COLO668 (cell line): ENCODE data around the gene PCBD2.
"Not testable (repeated sequence)": the region's sequence is repeated elsewhere in the genome, so short reads cannot be mapped to it uniquely, and the experiment has no call there.

Source experiments
- DNase-seq: peaks from one replicate; lab custom pipeline; 2025; ENCODE audit not compliant: unreplicated experiment; lab: John Stamatoyannopoulos, UW

Gene PCBD2

DNA sequence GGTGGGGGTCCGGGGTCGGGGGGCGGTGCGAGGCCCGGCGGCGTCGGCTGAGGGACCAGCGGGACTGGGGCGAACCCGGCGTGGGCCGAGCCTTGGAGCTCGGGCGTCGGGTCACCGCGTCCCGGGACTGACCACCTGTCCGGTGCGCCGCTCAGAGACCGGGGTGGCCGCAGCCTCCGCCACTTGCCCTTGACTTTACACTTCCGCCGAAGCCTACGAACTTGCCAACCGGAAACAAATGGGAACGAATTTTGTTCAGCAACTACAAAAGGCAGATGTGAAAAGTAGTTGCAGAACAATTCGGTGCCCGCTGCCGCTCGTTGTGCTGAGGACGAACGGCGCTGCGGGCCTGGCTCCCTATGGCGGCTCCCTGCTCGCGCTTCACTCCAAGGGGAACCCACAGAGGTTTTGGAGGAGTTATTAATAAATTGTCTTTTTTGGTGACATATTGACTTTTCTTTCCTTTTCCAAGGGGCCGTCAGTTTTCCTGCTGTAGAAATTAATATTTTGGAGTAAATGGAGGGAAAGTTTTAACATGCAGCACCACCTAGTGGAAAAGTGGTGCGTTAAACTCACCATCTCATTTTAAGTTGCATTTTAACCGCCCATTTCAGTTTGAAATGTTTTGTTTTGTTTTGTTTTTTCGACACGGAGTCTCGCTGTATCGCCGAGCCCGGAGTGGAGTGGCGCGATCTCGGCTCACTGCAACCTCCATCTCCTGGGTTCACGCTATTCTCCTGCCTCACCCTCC lies 490 bp downstream of the PCBD2 start:
- DNase-seq = peak; percentile 65

DNA sequence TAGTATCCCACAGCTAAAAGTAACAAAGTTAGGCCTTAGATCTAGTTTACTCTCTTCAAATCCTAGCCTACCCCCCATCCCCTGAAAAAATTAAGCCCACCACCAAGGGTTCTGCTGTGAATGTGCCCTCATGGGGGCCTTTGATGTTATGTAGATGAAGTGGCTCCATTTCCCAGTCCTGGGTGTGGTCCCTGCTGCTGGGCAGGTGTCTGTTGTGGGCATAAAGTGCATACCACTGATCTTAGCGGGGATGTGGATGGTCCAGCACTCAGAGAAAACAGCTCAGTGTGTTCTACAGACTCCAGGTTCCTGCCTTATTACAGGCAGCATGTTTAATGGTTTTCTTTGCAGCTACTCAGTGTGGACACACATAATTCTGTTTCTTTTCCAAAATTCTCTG lies 1.9 kb downstream of the PCBD2 start:
- DNase-seq = no peak

DNA sequence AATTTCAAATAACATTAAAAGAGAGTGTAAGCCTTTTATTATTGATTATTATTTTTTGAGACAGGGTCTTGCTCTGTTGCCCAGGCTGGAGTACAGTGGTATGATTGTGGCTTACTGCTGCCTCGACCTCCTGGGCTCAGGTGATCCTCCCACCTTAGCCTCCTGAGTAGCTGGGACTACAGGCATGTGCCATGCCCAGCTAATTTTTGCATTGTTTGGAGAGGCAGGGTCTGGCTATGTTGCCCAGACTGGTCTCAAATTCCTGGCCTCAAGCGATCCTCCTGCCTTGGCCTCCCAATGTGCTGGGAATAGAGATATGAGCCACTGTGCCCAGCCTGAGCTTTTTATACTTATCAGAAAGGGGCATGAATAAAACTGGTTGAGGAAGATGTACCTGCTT lies 5.8 kb downstream of the PCBD2 start:
- not testable (repeated sequence) for DNase-seq

DNA sequence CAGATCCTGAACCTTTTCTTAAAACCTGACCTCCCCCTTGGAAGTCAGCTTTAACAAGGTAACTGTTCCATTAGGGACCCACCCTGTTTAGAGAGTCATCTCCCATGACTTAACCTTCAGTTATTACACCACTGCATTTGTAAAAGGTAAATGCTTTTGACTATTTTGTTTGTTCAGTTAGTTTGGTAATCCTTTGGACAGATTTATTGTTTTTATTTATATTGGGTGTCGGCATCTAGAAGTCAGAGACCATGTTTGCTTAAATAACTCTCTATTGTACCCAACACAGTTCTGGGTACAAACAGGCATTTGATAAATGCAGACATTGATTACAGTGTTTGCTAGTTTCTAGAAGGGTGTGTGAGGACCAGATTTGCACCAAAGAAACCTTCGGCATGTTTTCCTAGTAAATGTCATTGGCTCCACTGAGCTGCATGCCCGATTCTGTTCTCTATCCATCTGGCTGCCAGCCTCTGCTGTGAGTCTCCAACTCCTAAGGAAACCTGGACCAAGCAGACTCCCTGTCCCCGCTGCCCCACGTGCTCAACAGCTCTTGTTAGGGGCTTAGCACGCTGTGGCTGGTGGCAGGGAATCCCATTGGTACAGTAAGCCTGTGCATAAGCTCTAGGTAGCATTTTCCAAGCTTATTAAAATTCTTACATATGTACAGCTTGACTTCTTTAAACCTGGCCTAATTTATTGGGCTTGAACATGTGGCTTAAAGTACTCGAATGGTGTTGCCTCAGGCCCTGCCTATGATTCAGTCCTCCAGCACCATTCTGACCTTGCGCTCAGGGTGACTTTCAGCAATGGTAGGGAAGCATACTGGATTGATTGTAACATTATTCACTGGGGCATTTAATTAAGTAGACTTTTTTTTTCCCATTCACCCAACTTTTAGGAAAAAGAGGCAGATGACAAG lies 6.6 kb downstream of the PCBD2 start:
- DNase-seq = no peak

DNA sequence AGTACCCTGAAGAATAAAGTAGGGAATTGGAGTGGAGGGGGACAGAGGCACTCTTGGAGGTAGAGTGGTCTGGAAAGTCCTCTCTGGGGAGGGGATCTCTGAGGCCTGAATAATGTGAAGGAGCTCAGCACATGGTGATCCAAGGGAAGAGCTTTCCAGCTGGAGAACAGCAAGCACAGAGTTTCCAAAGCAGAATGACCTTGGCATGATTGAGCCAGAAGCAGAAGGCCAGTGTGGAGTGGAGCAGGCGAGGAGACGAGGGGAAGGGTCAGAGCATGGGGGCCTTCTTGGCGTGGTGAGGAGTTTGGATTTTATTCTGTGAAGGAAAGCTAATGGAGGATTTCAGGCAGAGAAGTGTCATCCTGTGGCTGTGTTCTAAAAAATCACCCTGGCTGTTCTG lies 8.3 kb downstream of the PCBD2 start:
- no peak for DNase-seq

DNA sequence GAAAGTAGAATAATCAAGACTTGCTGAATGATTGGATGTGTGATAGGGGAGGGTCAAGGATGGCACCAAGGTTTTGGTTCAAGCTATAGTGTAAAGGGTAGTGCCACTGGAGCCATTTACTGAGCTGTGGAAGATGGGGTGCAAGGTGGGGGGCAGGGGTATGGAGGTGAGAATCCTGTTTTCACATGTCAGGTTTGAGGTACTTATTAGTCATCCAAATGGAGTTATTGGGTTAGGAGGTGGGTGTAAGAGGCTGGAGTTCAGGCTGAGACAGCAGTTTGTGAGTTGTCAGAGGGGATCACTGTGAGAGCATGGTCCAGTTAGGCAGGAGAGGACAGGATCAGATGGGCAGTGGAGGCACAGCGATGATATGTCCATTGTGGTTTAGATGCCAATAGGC lies 8.9 kb downstream of the PCBD2 start:
- DNase-seq = no peak

DNA sequence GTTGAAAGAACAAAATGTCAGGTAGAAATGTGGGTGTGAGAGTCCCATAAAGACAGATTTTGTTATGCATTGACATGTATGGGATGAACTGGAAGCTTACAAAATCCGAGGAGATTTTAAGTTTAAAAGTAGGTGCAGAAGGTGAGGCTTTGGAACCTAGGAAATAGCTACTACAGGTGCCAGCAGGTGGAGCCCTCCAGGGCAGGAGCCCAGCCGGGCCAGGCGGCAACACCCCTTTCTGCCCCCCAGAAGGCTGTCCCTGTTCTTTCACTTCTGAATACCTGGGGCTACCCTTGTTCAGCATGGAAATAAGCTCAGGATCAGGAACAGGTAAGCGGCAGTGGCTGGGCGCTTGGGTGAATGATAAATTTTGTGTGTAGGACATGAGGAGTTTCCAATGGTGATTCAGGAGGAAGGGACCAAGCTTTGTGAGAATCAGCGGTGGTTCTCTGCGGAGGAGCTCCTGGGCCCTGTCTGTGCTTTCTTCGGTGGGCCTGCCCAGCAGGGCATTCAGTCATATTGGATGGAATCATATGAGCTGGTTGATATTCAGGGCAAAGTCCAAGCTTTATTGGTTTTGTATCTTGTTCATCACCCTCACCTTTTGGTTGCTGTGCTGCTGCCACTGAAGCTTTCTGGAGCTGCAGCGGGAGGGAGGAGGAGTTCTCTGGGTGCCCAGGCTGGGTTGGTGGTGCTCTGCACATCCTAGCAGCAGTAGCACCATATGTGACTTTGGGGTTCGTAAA lies 12.3 kb downstream of the PCBD2 start:
- DNase-seq = peak; percentile 2

DNA sequence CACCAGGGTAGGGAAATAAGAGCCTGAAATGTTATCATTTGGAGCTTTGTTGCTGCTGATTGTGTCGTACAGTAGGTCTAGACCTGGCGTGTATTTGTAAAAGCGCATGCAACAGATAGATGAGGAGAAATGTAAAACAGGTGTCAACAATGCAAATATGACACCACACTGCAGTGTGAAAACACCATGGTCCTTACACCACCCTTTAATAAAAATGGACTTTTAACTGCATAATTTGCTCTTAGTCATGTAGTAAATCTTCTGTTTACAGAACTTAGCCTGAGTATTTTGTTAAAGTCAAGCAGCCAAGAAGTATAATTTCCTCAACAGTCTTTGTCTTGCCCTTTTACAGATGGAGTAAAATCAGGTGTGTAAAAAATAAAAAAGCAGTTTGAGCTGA lies 13.9 kb downstream of the PCBD2 start:
- no peak for DNase-seq

DNA sequence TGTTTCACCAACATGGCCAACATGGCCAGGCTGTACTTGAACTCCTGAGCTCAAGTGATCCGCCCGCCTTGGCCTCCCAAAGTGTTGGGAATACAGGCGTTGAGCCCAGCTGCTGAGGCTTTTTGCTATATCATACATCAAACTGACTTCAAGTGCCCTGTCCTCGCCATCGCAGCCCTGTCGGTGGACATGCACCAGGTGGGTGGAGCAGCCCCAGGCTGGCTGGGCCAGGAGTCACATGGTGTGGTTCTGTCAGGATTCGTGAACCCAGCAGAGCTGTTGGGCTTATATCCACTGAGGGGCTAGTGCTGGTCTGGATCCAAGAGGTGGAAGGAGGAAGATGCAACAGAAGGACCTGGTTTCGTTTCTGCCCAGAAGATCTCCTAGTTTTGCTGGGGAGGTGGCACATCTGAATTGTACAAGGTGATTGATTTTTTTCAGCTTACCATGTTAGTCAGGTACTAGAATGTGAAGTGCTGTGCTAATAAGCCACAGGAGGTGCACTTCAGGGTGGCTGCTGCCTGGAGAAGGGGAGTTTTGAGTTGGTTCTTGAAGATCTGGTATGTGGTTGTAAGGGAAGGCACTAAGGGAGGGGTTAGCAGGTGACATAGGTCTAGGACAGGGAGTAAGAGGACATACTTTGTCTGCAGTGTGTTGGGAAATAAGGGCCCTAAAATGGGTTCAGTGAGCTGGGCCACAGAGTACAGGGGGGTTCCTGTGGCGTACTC lies 16.1 kb downstream of the PCBD2 start:
- DNase-seq = no peak

DNA sequence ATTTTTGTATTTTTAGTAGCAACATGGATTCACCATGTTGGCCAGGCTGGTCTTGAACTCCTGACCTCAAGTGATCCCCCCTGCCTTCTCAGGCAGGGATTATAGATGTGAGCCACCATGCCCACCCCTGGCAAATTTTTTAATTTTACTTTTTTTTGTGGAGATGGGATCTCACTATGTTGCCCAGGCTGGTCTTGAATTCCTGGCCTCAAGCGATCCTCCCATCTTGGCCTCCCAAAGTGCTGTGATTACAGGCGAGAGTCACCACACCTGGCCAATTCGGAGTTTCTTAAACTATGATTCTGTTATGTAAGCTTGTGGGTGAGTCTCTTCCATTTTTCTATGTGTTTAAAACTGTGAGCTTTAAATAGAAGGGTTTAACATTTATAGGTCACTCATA lies 27.6 kb downstream of the PCBD2 start:
- DNase-seq = no peak

DNA sequence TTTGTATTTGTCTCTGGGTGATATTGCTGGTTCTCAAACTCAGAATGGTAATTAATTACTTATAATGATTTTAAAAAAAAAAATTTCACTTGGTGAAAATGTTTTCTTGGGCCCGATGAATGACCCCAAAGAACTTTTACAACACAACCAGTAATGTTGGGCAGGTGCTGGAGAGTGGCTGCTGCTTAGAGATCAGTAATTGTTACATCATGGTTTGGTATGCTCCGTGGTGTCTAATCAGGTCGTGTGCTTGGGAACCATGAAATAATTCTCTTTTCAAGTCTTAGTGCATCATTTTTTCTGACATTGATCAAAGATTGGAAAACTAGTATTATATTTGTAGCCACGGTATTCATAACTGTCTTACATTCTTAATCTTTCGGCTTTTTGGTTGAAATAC lies 29.3 kb downstream of the PCBD2 start:
- no peak for DNase-seq

DNA sequence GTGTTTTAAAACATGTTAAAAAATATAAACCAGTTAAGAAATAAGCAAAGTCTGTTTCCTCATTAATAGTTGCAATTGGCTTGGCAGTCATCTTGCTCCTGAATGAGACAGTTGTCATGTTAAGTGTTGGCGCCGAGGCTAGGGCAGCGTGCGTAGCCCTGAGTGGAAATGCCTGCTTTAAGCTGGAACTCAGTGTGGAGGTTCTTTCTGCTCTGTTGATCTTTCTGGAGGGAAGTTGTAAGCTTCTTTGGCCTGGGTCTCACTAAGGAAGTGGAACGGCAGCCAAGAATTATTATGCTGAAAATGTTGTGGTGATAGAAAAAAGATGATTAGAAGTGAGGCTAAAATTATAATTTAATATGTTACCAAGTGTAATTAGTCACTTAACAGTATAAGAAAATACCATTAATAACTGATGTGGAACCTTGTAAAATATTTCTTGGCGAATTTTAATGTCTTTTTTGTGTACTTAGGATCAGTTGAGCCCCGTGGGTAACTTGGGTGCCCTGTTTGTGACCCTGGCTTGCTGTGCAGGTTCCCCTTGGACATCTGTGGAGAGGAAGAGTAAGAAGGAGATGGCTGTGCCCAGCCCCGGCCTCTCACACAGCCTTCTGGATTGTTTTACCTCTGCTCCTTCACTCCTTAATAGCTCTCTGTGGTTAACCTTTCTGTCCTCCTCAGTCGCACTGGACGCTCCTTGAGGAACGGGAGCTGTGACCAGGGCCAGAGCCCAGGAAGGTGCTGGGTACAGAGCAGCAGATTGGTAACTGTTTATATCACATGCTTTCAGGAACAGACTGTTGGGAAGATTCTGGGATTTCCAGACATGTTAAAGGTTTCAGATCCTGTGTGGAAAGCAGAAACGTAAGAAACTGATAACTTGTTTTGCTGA lies 31.0 kb downstream of the PCBD2 start:
- DNase-seq = no peak

DNA sequence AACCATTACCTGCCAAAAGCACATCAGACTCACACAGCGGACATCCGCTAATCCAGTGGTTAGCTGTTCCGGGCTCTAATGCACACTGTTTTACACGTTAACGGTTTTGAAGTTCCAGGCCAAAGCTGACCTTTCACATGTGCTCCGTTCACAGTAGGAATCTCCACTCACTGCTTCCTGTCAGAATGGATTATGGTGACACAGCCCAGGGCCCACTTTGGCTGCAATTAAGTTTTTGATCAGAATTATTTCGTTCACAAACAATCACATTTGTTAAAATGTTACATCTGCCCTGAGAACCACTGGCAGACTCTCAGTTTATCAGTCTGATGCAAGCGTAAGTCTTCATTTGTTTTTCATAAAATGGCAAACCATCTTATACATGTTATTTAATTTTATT lies 32.6 kb downstream of the PCBD2 start:
- no peak for DNase-seq

DNA sequence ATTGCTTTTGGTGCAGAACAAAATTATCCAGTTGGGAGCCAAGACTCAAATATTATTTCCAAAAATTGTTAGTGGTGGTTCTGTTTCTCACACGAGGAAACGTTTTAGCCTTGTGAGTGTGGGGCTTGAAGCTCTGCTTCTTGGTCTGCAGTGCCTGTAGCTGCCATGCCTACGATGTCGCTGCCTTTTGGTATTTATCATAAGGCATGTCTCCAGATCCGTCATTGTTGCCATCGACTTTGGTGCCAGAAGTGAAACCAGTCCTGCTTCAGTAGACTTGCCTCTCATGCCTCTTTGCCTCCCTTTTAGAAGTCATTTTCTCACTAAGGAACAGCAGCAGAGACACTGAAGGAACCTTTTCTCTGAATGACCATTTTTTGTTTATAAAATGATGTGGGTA lies 33.1 kb downstream of the PCBD2 start:
- no peak for DNase-seq

DNA sequence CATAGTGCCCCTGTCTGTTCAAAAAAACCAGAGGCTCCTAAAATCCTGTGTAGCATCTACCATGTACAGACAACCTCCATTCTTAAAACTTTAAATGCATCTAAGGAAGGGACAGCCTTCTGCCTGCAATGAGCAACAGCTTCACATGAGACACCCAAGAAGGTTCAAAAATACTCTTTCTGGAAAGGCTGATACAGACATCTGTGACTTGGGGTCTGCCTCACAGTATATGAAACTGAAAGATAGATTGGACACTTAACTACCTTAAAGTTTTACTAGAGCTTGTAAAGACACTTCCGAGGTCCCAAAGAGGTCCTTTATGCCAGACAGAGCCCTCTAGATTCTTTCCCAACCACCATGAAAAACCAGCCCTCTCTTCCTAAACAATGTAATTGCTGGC lies 34.6 kb downstream of the PCBD2 start:
- no peak for DNase-seq

DNA sequence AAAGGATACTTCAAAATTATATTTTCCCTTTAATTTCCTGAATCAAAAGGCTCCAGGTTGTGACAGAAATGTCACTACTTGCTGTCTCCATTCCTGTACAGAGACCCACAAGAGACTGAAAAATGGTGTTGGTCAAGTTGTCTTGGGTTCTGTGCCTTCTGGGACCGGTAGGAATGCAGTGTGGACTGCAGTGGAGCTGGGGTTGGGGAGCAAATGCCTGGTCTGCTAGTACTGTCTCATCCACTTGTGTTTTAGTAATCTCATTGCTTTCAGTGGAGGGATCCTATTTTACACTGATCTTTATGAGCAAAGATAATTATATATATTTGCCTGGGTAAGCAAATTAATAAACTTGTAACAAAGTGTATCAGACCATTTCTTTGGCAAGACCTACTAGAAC lies 38.6 kb downstream of the PCBD2 start:
- no peak for DNase-seq

DNA sequence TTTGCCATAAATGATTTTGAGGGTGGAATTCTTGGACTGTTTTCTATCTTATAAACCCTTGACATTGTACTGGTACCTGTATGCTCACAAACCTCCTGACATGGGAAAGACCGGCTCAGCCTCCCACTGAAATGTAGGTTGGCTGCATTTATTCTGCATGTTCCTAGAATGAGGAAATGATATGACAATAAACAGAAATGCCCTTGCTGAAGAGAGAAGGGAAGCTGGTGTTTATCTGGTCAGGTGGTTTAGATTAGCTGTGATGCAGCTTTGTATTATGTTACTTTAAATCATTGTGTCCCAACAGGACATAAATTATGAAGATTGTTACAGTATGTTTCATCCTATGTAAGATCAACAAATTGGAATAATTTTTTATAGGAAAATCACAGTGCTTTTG lies 39.7 kb downstream of the PCBD2 start:
- DNase-seq = no peak

DNA sequence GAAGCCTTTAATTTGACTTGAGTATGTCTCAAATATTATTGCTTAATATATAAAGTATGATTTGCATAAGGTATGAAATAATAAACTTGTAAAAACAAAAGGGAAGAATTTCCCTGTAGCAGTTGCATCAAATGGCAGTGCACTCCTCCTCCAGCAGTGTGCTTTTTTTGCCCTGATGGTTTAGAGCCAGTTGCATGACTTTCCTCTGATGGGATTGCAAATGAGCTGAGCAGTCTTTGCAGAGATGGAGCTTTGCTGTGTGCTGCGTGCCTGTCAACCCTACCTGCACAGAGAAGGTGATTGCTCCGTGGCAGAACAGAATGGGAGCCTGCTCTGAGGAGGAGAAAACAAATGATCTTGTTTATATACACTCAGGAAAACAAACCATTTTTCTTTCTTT lies 40.1 kb downstream of the PCBD2 start:
- no peak for DNase-seq

DNA sequence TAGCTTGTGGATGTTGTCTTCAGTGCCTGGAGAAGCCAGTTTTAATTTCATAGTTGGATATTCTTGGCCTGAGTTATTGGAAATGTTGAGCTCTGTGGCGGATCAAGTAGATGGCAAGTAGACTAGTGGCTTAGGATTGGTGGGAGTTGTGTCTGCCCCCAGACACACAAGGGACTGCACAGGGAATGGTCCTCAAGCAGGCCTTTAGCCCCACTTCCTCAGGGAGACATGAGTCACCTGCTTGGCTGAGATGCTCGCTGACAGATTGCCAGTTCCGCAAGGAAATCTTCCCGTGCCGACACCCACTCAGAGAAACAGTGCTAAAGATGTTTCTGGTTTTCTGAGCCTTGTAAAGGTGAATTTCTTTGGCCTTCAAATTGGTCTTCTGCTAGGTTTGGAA lies 44.0 kb downstream of the PCBD2 start:
- no peak for DNase-seq

DNA sequence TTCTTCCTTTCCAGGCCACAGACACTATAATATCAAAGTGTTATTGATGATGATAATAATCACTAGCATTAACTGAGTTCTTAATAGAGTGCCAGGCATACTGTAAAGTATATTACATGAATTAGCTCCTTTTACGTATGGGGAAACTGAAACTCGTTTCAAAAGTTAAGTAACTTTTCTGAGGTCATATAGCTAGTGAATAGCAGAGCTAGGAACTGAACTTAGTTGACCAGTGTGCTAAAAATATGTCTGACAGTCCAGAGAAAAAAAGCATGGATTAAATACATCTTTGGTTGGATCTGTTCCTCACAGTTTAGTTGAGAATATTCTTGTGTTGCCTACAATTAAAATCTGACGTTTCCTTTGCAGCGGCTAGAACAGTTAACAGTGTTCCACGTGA lies 44.4 kb downstream of the PCBD2 start:
- no peak for DNase-seq
